ENCODE measurements around the gene OR2A25.

Gene OR2A25, protein sequence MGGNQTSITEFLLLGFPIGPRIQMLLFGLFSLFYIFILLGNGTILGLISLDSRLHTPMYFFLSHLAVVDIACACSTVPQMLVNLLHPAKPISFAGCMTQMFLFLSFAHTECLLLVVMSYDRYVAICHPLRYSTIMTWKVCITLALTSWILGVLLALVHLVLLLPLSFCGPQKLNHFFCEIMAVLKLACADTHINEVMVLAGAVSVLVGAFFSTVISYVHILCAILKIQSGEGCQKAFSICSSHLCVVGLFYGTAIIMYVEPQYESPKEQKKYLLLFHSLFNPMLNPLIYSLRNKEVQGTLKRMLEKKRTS

GRCh38 chr7:144069511-144069910 is at the start of gene OR2A25:
OR2A25 (plus strand) TSS chr7:144069811; CDS start chr7:144074220, 4,409 bp downstream.
- H3K4me3 ChIP-seq (replicated peaks in 1 of 2; ENCODE audit: low read depth in 2 of 2, low read length in 2 of 2): no peak within 1 kb of the TSS
- no peak for TF ChIP-seq CTCF (IDR thresholded peaks at IDR 0.05; ENCODE audit: low read depth, low read length)
- DNase-seq (ENCODE audit: low read depth in 2 of 2): no peak

- TF ChIP-seq CTCF (IDR thresholded peaks at IDR 0.05; ENCODE audit: low read depth, low read length): no peak
- DNase-seq (ENCODE audit: low read depth in 2 of 2): no peak
- H3K4me3 ChIP-seq (replicated peaks in 1 of 2; ENCODE audit: low read depth in 2 of 2, low read length in 2 of 2): no peak overlapping the region
Measured at GRCh38 chr7:144020340-144020739, 49.3 kb upstream of the OR2A25 start.

DNA sequence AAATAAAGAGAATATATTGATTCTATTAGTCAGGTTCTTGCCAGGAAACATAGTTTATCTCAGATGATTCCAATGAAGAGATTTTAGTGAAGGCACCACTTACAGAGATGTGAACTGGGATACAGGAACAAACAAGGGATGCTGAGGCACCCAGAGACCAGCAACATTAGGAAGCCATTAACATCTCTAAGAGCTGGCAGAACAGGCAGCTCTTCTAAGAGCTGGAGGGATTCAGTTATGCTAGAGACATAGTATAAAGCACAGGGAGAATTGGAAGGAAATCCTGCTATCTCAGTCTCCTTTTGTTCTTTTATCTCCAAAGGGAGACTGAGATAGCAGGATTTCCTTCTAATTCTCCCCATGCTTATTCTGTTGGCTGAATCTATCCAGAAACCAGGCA is 47.4 kb upstream of the OR2A25 start:
- no peak for TF ChIP-seq CTCF (IDR thresholded peaks at IDR 0.05; ENCODE audit: low read depth, low read length)
- DNase-seq (ENCODE audit: low read depth in 2 of 2): no peak
- no peak overlapping the region for H3K4me3 ChIP-seq (replicated peaks in 1 of 2; ENCODE audit: low read depth in 2 of 2, low read length in 2 of 2)

DNA sequence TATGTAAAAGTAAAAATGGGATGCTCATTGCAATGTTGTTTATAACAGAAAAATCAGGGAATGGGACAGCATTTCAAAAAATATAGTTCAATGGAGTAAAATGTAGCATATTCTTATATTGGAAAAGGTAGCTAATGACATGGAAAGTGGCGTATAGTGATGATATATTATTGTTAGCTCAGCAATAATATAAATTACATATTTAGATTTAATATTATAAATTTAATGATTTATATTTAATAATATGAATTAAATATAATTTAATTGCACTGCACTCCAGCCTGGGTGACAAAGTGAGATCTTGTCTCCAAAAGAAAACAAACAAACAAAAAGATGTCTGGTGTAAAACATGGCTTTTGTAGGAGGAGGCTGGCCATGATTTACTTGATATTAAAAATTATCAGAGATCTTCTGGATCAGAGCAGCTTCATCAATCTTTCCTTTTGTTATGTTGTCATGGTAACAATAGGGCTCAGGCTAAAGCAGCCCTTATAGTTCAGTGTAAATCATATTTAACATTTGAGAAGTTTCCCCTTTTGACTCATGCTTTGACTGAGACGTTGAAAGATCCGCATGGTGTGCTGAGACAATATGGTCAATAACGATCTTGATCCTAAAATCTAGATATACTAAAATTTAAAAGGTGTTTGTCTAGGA is 46.3 kb upstream of the OR2A25 start:
- no peak overlapping the region for H3K4me3 ChIP-seq (replicated peaks in 1 of 2; ENCODE audit: low read depth in 2 of 2, low read length in 2 of 2)
- no peak for TF ChIP-seq CTCF (IDR thresholded peaks at IDR 0.05; ENCODE audit: low read depth, low read length)

GRCh38 chr7:144024213-144024612 is 45.4 kb upstream of the OR2A25 start:
- H3K4me3 ChIP-seq (replicated peaks in 1 of 2; ENCODE audit: low read depth in 2 of 2, low read length in 2 of 2): no peak overlapping the region
- no peak for DNase-seq (ENCODE audit: low read depth in 2 of 2)
- no peak for TF ChIP-seq CTCF (IDR thresholded peaks at IDR 0.05; ENCODE audit: low read depth, low read length)

More for the DNA sequence above, 46.3 kb upstream of the OR2A25 start:
- no peak for DNase-seq (ENCODE audit: low read depth in 2 of 2)

DNA sequence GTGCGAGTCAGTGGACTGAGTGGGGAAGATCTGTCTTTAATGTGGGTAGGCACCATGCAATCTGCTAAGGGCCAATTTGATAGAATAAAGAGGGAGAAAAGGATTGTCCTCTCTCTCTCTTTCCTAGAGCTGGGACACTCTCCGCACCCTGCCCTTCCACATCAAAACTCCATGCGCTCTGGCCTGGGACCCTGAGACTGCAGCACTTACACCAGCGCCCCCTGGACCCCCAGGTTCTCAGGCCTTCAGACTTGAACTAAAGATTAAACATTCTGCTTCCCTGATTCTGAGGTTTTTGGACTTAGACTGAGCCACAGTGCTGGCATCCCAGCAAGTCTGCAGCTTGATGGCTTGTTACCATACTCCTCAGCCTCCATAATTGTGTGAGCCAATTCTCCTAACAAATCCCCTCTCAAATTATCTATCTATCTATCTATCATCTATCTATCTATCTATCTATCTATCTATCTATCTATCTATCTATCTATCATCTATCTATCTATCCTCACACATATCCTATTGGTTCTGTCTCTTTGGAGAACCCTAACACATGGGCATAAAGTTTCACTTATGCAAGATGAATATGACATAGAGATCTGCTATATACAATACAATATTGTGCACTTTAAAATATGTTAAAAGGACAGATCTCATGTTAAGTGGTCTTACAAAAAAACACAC is 43.3 kb upstream of the OR2A25 start:
- H3K4me3 ChIP-seq (replicated peaks in 1 of 2; ENCODE audit: low read depth in 2 of 2, low read length in 2 of 2): no peak overlapping the region
- DNase-seq (ENCODE audit: low read depth in 2 of 2): no peak
- TF ChIP-seq CTCF (IDR thresholded peaks at IDR 0.05; ENCODE audit: low read depth, low read length): no peak

Data from cardiac fibroblast (primary cell).